Stromal cell of bone marrow (primary cell): ENCODE results near the gene POU6F2.
"Not testable (repeated sequence)": the region's sequence is repeated elsewhere in the genome, so short reads cannot be mapped to it uniquely, and the experiment has no call there.

ENCODE experiments used
- DNase-seq: peaks from one replicate; pipeline ENCODE4 v3.0.0-alpha.2; 2012; ENCODE audit warnings: low read depth

Gene POU6F2

DNA sequence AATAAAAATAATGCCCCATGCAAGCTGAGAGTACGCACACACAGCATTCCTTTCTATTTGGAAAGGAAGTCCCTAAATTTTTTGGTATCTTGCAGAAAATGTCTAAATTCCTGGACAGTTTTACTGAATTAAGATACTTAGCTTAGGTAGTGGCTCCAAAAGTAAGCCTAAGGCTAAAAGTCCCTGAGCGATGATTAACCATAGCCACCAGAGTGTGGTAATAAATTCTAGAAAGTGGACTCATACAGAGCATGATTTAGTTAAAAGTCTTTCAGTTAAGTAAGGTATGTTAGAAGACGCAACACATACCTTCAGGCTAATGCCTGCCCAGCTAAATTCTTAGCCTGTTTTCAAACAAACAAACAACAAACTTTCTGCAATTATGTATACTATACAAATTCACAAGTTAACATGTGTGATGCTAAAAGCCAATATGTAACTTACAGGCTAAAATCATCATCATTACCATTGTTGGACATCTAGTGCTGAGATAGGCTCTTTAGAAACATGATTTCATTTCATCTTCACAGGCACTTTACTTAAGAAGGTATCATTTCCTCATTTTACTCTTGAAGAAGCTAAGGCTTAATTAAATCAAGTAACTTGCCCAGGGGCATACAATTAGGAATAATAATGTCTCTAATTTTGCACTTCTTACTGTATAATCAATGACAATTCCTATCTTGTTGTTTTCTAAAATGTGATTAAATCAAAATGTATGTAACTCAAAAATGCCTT lies 327.1 kb downstream of the POU6F2 start:
- no peak for DNase-seq

DNA sequence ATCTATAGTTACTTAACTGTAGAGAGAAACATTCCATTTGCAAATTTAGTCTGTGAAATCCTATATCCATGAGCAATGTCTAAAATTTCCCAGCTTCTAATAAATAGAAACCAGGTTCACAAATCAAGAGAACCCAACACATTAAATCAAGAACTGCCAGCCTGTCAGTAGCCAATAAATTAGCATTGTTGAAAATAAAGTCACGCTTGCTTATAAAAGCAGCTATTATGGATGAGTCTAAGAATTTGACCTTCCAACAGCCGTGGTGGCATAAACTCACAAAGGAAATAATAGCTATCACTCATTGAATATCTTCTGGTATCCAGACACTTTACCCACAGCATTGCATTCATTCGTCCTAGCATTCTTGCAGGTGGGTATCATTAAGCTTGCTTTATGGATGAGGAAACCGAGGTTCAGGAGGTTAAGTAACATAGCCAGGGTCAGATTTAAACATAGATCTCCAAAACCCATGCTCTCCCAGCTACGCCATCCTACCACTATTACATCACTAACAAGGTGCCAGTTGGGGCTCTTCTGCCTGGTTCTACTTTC lies 328.4 kb downstream of the POU6F2 start:
- no peak for DNase-seq

DNA sequence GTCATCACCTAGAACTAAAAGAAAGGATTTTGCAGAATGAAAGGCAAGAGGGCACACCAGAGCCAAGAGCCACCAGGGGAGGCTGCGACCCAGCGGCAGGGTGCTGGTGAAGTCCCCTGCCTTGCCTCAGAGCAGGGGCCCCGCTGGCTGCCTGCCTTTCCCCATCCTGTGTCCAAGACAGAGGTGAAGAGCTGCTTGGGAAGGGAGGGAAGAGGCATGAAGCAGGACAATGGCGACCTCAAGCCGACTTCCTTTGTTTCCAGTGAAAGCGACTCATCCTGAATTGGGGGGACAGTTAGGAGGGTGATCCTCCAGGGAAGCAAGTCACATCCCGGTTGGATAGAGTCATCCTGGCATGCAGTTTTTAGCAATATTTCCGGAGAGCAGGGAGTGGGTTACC lies 333.0 kb downstream of the POU6F2 start:
- DNase-seq = no peak

DNA sequence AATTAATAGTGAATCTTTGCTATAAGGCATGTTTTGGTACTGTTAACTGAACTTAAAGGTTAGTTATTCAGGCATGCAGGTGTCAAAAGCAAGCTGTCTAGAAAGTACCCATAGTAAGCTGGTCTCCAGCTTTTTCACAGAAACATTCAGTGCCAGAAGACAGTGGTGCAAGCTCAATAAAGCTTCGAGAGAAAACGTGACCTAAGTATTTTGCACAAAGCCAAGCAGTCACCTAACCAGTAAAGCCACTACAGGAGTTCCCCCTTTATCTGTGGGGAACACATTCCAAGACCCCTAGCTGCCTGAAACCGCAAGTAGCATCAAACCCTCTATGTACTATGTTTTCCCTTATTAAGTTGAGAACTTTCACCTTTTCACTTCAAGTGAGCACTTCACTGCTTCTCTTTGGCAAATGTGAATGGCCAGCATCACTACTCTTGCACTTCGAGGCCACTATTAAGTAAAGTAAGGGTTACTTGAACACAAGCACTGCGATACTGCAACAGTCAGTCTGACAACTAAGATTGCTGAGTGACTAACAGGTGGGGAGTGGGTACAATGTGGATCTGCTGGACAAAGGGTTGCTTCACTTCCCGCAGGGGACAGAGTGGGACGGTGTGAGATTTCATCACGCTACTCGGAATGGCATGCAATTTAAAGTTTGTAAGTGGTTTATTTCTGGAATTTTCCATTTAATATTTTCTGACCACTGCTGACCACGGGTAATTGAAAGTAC lies 334.7 kb downstream of the POU6F2 start:
- no peak for DNase-seq

DNA sequence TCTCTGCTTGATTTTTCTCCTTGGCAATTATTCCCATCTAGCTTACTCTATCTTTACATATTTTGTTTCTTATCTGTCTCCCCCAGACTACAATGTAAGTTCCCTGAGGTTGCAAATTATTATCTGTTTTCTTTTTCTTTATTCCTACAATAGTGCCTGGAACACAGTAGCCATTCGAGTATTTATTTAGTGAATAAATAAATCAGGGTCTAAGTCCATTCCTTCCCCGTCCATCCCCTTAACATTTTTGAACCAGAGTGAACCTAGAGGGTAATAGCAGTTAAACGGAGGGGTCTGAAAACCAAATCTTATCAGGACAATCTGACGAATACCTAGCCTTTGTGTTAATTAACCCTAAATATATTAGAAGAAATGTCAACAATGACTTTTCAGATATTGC lies 335.7 kb downstream of the POU6F2 start:
- DNase-seq = no peak

DNA sequence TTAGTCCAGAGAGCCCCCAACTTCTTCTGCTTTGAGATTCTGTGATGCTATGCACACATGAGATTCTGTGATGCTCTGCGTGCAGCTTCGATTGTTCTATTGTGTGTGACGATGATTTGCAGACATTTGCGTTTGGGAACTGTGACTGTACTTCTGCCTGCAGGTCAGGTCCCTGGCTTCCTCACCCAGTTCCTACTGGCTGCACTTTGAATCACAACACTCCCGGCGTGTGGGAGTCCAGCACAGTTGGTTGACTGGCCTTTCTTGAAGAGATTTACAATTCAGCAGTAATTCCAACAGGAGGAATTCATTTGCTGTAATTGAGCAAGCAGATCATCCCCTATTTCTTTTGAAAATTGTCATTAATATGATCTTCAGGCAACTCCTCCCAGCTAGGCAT lies 336.3 kb downstream of the POU6F2 start:
- no peak for DNase-seq

DNA sequence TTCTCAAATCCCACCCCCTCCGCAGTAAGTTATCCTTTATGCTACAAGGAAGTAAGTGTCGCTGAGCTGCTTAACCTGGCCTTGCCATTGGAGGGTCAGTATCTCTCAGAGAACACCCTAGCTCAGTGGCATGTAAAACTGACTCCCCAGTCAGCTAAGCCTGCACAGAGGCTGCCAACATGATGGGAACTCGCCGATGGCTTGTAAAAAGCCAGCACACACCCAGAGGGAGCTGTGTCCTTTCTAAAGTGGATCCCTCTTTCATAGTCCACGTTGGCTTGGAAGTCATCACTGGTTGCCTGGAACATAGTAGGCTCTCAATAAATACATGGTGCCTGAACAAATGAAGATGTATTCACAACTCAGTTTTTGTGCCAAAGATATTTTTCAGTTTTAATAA lies 339.4 kb downstream of the POU6F2 start:
- DNase-seq = no peak

DNA sequence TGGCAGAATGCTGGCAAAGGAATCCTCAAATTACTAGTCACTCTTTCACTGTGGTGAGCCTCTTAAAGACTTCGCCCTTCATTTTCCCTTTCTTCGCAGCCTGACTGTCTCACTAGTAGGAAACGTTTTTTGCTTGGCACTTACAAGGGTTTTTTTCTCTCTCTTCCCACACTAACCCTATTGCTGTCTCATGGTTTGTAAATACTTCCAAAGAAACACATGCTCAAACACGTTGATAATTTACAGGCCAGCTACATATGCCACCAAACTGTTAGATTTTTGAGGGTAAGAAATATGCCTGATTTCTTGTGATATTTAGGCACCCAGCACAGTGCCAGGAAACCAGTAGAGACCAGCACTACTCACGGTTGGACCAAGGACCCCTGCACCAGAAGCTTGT lies 340.2 kb downstream of the POU6F2 start:
- DNase-seq = no peak

DNA sequence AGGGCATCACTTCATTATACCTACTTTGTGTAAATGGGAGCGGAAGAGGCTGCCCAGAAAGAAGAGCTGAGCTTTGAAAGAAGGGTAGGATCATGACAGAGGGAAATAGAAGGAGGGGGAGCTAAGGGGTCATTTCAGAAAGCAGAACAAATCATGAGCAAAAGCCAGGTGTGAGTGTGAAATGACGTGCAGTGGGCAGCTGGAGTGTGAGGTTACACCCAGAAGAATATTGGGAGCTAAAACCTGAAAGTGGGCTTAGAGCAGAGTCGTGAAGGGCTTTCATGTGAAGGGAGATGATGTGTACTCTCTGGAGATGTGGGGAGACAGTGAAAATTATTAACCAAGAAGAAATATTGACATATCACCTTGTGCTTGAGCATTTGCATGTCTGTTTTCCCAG lies 343.5 kb downstream of the POU6F2 start:
- no peak for DNase-seq

DNA sequence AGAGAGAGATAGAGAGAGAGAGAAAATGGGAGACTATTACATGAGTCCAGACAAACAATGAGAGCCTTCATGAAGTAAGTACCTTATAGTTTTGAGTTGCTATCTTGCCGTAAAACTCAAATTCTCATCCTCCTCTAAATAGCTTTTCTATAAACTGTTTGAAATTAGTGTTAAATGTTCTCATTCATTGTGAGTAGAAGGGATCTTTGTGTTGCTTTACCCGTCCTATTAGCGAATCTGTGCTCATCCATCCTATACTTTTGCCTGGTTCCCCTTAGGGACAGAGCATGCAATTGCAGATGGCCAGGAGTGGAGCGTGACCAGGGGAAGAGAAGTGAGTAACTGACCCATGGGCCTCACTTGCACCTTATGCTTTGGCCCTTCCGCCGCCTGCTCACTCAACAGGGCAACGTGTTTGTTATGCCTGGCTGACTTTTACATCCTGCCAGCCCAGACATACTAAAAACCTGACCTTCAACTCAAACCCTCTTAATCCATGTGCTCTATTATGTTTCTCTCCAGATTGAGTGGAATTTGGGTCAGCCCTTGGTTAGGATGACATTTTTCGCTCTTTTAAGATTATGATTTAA lies 344.3 kb downstream of the POU6F2 start:
- no peak for DNase-seq

DNA sequence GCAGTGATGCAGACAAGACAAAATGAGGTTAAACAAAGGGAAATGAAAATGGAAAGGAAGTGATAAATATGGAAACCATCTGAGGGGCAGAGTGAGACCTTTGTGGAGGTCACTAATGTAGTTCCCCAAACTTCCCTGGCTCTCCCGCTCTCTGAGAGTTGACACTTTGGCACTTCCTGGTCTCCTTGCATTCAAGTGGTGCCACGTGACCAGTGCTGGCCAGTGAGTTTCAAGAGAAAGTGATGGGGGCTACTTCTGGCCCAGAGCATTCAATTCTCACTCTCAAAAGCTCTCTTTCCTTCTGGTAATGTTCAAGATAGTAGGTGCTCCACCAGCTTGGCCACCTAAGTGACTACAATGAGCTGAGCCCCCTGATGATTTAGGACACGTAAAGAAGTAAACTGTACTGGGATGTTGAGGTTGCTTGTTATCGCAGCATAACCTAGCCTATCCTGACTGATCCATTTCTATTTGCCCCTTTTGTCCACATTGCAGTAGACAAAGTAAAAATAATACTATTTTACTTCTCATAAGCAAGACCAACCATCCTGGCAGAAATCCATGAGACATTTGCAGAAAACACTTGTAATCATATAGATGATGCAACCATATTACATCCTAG lies 346.5 kb downstream of the POU6F2 start:
- DNase-seq = no peak

DNA sequence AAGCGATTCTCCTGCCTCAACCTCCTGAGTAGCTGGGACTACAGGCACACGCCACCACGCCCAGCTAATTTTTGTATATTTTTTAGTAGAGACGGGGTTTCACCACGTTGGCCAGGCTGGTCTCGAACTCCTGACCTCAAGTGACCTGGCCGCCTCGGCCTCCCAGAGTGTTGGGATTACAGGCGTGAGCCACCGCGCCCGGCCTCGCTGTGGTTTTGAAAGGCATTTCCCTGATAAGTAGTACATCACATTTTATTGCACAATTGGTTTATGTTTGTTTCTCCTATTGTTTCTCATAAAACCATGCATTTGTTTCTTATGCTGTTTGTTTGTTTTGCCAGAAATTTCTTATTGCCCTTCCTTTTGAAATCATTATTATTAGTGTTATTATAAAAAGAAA lies 353.9 kb downstream of the POU6F2 start:
- not testable (repeated sequence) for DNase-seq

DNA sequence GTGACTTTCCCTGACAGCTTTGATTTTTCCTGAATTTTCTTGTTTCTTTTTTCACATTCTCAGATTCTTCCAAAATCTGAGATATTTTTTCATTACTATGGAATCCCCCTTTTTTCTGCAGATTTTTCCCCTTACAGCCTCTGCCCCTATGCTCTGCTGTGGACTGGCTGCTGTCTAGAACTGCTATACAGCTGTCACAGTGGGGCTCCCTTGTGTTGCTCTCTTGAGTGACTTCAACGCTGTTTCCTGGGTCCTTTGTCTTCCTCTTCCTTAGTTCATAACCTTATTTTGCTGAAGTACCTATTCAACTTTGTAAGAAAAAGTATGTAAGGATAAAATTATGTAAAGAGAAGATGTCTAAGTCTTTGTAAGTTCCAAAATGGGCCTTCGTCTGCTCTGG lies 354.4 kb downstream of the POU6F2 start:
- no peak for DNase-seq

DNA sequence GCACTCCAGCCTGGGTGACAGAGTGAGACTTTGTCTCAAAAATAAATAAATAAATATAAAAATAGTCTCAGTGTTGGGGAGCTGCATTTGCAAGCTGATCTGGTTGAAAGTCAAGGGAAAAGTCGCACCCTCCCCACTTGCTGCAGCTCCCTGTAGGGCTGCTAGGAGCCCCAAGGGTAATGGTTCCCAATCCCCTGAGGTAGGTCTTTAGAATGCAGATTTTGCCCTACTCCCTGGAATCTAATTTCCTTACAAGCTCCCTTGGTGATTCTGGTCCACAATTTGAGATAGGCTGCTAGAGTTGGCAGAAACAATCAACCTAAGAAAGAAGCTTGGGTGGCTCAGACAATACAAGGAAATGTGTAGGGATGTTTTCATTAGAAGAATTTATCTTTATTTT lies 356.0 kb downstream of the POU6F2 start:
- no peak for DNase-seq

DNA sequence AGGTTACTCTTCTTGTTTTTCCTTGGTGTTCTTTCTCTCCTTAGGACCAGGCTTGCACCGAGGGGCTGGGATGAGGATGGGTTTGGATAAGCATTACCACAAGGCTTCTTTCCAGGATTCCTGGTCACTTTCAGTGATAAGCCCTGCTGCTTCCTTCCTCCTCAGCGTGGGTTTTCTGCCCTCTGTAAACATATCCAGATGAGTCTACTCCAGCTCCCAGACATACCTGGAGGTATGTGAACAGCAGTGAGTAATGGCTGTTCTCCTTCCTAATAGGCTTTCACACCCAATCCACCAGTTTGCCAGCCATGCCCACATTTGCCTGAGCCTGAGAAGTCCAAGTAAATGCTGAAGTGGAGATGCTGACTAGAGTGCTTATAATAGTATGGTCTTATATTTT lies 358.7 kb downstream of the POU6F2 start:
- DNase-seq = no peak

DNA sequence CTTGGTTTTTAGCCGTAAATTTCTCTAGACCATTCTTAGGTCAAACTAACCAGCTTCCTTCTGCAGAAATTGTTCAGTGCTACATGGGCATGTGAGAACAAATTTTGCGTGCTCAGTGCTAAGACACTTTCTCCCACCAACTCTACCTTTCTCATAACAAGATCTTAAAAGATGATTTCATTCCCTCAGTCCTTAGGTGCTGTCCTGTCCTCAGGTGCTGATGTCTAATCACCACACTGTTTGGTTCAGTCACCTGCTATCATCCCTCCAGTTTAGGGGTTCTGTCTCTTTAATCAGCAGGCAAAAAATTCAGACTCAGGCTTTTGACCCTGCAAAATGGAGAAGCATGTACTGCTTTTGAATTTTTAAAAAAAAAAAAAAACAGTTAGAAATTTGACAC lies 361.0 kb downstream of the POU6F2 start:
- DNase-seq = no peak

DNA sequence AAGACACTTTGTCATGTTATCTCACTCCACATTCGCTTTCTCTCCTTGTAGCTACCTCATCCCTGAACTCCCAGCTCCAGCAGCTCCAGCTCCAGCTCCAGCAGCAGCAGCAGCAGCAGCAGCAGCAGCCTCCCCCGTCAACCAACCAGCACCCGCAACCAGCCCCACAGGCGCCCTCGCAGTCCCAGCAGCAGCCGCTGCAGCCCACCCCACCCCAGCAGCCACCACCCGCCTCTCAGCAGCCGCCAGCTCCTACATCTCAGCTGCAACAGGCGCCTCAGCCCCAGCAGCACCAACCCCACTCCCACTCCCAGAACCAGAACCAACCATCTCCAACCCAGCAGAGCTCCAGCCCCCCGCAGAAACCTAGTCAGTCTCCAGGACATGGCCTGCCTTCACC lies 361.9 kb downstream of the POU6F2 start:
- no peak for DNase-seq

DNA sequence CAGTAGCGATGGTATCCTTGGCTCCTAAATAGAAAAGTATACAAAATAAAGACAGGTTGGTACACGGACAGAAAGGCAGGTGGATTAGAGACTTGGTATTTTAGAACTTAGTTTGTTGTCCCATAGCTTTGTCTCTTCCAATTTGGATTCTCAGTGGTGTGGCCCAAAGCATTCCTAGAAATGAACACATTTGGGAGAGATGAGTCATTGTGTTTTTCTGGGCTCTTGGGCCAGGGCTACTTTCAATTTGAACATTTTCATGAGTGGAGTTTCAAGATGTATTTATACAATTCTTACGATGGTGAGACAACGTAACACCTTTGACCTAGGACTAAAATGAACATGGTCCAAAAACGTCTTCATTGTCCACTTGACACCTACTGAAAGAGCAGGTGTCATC lies 363.4 kb downstream of the POU6F2 start:
- DNase-seq = peak; percentile 16

DNA sequence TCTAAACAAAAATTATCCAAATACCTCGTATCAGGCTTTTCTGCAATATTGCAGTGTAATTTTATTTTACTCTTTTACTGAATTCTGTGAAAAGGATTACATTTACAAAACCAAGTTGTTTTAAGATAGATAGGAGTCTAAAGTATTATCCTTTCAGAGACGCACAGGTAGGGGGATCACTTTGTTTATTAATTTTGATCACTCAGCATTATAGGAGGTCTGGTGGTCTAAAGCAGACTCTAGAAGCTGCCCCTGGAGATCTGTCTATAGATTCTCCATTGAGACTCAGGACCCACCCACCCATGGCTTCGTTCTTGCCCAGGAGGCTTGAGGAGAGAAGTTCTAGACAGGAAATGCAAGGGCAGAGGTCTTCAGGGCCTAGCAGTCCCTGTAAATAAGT lies 365.1 kb downstream of the POU6F2 start:
- no peak for DNase-seq

DNA sequence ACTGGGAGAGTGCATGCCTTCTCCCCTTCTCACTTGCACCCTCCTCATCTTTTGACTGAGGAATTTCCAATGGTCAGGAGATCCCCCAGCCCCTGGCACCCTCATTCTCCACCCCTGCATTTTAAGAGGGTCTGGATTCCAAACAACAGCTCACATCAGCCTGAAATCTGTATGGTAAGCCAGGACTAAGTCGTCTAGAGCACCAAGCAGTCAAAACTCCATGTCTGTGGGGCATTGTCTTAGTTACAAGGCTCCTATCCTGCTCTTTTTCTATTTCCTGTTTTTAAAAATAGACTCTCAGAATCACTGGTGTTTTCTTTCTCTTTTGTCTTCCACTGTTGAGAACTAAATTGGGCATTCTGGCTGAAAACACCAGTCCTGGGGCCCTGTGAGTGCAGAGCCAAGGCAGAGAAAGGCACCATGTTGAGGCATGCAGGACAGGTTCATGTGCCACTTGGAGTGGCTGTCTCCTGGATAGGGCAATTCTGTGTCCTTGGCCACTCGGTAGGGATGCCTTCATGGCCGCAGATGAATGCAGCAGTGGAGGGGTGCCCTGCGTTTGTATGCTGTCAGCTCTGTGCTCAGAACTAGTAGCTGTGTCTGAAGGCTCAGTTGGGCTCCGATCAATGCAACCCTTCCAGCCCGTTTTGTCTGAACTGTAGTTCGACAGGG lies 371.9 kb downstream of the POU6F2 start:
- no peak for DNase-seq

DNA sequence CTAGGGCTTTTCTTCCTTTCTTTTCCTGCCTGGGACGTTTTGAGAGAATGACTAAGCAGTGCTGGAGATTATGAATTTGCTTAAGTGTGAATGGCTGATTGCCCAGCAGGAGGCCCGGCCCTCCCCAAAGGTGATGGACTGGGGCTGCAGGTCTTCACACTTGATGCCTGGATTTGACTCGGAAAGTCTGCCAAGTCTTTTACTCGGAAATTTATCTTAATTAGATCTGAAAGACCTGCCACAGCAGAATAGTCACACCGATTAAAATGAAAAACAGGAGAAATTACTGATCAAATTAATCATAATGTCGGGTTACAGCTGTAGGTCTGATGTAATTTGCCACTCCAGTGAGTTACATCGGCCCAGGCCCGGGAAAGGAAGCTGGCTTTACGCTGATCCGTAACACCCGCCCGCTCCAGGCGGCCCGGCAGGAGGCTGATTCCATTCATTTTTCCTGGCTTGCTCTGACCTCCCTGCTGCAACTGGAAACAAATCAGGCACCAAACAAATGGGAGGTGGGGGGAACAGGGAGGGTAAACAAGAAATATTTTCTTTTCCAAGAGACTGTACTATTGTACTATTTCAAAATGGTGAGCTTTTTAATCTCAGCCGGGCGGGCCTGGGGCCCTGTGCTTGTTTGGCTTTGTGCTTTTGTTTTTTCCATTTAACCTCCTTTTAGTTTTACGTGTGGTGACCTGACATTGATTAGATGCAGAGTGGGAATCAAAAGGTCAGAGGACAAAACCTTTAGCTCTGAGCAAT lies 376.1 kb downstream of the POU6F2 start:
- no peak for DNase-seq
